Measurements from ENCODE around the gene PAXX.

Gene PAXX

DNA sequence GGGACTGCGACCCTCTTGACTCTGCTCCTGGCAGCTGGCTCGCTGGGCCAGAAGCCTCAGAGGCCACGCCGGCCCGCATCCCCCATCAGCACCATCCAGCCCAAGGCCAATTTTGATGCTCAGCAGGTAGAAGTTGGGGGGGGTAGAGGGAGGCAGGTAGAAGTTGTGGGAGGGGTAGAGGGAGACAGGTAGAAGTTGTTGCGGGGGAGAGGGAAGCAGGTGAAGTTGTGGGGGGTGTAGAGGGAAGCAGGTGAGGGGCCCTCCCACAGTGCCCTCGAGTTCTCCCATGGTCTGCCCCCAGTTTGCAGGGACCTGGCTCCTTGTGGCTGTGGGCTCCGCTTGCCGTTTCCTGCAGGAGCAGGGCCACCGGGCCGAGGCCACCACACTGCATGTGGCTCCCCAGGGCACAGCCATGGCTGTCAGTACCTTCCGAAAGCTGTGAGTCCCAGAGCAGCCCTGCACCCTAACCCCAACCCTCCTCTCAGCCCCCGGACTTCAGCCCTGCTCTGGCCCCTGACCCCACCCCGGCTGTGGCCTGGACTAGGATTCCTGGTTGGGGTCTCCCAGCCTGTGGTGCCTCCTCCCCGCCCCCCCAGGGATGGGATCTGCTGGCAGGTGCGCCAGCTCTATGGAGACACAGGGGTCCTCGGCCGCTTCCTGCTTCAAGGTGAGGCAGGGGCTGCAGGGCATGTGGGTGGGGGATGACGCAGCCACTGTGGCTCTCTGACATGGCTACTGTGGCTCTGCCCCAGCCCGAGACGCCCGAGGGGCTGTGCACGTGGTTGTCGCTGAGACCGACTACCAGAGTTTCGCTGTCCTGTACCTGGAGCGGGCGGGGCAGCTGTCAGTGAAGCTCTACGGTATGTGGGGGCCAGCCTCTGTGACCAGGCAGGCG, 46.6 kb upstream of the PAXX start:
- Mint-ChIP-seq H3K4me1 (peaks cover 9% of the 10 kb centered on the region), H3K9me3 (no peaks in the 10 kb centered on the region), H3K36me3 (ENCODE audit: low read depth) (peaks cover 4% of the 10 kb centered on the region), H3K4me3 (peak overlapping the region in 1 of 3 experiments; percentile 26), H3K27ac (no peak overlapping the region), H3K27me3 (ENCODE audit: low read depth) (peaks cover 4% of the 10 kb centered on the region)
- TF ChIP-seq, protein P1, sequence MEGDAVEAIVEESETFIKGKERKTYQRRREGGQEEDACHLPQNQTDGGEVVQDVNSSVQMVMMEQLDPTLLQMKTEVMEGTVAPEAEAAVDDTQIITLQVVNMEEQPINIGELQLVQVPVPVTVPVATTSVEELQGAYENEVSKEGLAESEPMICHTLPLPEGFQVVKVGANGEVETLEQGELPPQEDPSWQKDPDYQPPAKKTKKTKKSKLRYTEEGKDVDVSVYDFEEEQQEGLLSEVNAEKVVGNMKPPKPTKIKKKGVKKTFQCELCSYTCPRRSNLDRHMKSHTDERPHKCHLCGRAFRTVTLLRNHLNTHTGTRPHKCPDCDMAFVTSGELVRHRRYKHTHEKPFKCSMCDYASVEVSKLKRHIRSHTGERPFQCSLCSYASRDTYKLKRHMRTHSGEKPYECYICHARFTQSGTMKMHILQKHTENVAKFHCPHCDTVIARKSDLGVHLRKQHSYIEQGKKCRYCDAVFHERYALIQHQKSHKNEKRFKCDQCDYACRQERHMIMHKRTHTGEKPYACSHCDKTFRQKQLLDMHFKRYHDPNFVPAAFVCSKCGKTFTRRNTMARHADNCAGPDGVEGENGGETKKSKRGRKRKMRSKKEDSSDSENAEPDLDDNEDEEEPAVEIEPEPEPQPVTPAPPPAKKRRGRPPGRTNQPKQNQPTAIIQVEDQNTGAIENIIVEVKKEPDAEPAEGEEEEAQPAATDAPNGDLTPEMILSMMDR (IDR thresholded peaks at IDR 0.05; ENCODE audit: unreplicated experiment in 3 of 3) = no peak

DNA sequence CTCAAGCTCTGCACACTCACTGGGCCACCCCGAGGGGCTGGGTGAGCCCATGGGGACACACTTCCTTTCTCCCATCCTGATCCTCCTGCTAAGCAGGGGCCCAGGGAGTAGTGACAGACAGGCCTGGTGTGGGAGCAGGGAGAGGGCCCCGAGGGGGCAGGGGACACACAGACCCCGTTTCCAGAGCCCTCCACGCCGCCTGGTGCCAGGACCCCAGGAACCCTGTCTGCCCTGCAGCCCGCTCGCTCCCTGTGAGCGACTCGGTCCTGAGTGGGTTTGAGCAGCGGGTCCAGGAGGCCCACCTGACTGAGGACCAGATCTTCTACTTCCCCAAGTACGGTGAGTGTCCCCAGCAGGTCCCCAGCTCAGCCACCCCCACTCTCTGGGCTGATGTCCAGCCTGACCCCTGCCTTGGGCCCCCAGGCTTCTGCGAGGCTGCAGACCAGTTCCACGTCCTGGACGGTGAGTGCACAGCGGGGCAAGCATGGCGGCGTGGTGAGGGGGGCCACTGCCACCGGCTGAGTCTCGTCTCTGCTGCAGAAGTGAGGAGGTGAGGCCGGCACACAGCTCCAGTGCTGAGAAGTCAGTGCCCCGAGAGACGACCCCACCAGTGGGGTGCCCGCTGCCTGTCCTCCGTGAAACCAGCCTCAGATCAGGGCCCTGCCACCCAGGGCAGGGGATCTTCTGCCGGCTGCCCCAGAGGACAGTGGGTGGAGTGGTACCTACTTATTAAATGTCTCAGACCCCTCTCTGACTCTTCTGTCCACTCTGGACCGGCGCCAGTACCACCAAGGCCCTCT, 45.8 kb upstream of the PAXX start:
- peaks cover 4% of the 10 kb centered on the region for H3K36me3 Mint-ChIP-seq (ENCODE audit: low read depth)
- H3K9me3 Mint-ChIP-seq = no peaks in the 10 kb centered on the region
- peaks cover 4% of the 10 kb centered on the region for H3K27me3 Mint-ChIP-seq (ENCODE audit: low read depth)
- TF ChIP-seq, protein P1 (IDR thresholded peaks at IDR 0.05; ENCODE audit: unreplicated experiment in 3 of 3) = no peak
- peaks cover 9% of the 10 kb centered on the region for H3K4me1 Mint-ChIP-seq
- H3K4me3 Mint-ChIP-seq = no peak overlapping the region
- H3K27ac Mint-ChIP-seq = no peak overlapping the region

DNA sequence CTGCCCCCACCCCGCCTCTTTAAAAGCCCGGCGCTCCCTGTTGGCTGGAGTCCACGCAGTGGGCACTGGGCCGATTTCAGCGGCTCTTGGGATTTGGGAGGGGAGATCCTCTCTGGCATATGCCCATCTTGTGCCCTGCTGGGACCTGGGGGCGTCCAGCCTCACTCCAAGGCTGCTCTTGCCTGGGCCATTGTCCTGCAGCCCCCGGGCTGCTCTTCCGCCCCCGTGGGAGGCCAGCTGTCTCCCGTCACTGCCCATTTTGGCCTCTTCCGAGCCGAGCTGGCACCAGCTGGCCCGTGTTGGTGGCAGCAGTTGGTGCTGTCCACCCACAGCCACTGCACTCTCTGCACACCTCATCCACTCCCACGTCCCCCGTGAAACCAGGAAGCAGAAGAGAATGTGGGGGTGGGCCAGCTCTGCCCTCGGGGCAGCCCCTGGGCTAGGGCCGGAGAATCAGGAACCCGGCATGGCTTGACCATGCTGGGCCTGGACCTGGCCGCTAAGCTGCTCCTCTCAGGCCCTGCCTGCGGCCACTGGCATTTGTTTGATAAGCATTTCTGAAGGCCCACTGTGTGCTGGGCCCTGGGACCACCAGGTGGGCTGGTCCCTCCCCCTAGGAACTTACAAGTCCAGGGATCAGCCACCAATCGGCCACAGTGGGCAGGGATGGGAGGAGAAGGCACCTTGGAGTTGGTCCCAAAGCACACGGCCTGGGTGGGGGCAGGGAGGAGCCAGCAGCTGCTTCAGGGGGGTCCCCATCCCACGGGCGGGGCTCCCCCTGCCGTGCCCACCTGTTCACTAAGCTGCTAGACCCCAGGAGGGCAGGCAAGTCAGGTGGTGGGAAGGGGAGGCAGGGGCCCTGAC, 45.0 kb upstream of the PAXX start:
- peak overlapping the region in 2 of 3 experiments; percentile 61 to 64 for H3K27ac Mint-ChIP-seq
- H3K4me1 Mint-ChIP-seq = peaks cover 9% of the 10 kb centered on the region
- no peaks in the 10 kb centered on the region for H3K36me3 Mint-ChIP-seq (ENCODE audit: low read depth)
- TF ChIP-seq, protein P1 (IDR thresholded peaks at IDR 0.05; ENCODE audit: unreplicated experiment in 3 of 3) = no peak
- peaks cover 4% of the 10 kb centered on the region for H3K27me3 Mint-ChIP-seq (ENCODE audit: low read depth)
- H3K4me3 Mint-ChIP-seq = peak overlapping the region; percentile 50 to 76 (median 60)
- H3K9me3 Mint-ChIP-seq = no peaks in the 10 kb centered on the region

DNA sequence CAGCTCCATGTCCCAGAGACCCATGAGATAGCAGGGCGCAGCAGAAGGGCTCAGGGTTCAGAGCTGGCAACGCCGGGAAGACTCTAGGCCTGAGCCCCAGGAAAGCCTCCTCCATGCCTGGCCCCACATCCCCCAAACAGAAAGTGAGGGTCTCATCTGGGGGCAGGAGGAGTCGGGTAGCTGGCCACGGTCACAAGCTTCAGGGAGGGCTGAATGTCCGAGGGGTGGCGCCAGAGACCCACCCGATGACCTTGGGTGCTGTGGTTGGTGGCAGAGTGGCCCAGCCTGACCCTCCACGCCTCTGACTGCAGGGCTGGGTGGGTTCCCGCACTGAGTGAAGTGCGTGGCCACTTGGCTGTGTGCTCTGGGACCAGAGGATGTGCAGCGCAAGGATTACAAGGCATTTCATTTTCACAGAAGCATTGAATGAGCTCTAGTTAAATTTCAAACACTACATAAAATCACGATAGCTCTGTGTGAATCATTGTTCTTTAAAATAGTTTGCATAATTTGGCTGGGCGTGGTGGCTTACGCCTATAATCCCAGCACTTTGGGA, 44.2 kb upstream of the PAXX start:
- H3K4me3 Mint-ChIP-seq = peak overlapping the region; percentile 72 to 80 (median 78)
- peak overlapping the region in 2 of 3 experiments; percentile 70 to 77 for H3K27ac Mint-ChIP-seq
- H3K36me3 Mint-ChIP-seq (ENCODE audit: low read depth) = no peaks in the 10 kb centered on the region
- peaks cover 9% of the 10 kb centered on the region for H3K4me1 Mint-ChIP-seq
- no peaks in the 10 kb centered on the region for H3K9me3 Mint-ChIP-seq
- TF ChIP-seq, protein P1 (IDR thresholded peaks at IDR 0.05; ENCODE audit: unreplicated experiment in 3 of 3) = peak; percentile 24 to 47 (median 44)
- H3K27me3 Mint-ChIP-seq (ENCODE audit: low read depth) = peaks cover 4% of the 10 kb centered on the region

DNA sequence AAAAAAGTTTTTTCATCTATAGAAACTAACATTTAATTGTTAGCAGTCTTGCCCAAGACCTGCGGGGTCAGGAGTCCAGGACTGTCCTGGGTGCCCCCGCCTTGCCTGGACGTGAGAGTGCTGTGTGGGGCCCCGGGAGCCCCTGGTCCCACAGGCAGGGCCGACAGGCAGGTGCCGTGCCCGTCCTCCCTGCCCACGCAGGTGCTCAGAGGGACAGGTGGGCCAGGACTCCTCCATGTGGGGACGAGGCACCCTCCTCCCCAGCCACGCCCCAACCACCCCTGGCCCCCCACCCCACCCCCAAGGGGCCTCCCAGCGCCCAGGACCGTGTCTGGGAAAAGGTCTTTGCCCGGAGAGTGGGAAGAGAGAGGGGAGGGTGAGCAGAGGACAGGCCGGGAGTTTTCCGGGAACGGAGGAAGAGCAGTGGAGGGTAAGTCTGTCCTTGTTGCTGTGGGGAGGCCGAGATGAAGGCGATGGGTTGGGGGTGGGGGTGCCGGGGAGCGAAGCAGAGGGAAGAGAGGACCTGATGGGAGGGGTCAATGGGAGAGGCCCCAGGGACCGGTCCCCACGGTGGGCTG, 42.9 kb upstream of the PAXX start:
- no peaks in the 10 kb centered on the region for H3K9me3 Mint-ChIP-seq
- H3K4me3 Mint-ChIP-seq = peak overlapping the region; percentile 78 to 83 (median 80)
- TF ChIP-seq, protein P1 (IDR thresholded peaks at IDR 0.05; ENCODE audit: unreplicated experiment in 3 of 3) = no peak
- H3K27me3 Mint-ChIP-seq (ENCODE audit: low read depth) = peaks cover 4% of the 10 kb centered on the region
- no peaks in the 10 kb centered on the region for H3K36me3 Mint-ChIP-seq (ENCODE audit: low read depth)
- peak overlapping the region in 2 of 3 experiments; percentile 79 to 94 for H3K27ac Mint-ChIP-seq
- H3K4me1 Mint-ChIP-seq = peaks cover 9% of the 10 kb centered on the region
